ENCODE results near the gene MPG.

DNA sequence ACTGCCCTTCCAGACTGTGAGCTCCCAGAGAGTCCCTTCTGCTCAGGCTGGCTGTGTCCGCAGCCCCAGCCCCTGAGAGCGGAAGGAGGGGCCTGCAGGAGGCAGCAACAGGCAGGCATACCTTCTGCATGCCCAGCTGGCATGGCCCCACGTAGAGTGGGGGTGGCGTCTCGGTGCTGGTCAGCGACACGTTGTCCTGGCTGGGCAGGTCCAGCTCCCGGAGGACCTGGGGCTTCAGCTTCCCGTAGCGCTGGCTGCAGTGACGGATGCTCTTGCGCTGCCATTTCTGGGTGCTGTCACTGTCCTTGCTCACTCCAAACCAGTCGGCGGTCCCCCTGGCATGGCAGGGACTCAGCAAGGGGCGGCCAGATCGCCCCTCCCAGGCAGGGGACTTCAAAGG, 14.6 kb upstream of the MPG start:
- TF ChIP-seq CTCF (IDR thresholded peaks at IDR 0.05; ENCODE audit: low read depth, low read length, missing input control) = no peak
- no peak for TF ChIP-seq REST (IDR thresholded peaks at IDR 0.05)
- TF ChIP-seq RXRA (IDR thresholded peaks at IDR 0.05) = no peak
- TF ChIP-seq TAF1 (conservative IDR thresholded peaks at IDR 0.05) = no peak
- TF ChIP-seq RAD21 (IDR thresholded peaks at IDR 0.05) = no peak
- TF ChIP-seq, protein P1, sequence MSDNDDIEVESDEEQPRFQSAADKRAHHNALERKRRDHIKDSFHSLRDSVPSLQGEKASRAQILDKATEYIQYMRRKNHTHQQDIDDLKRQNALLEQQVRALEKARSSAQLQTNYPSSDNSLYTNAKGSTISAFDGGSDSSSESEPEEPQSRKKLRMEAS (IDR thresholded peaks at IDR 0.05) = no peak
- TF ChIP-seq ATF3 (IDR thresholded peaks at IDR 0.05) = no peak
- TF ChIP-seq EGR1 (IDR thresholded peaks at IDR 0.05; ENCODE audit: low read depth in 2 of 2) = no peak
- TF ChIP-seq HNF4A (conservative IDR thresholded peaks at IDR 0.05) = no peak
- no peak for TF ChIP-seq FOXA1 (IDR thresholded peaks at IDR 0.05)
- TF ChIP-seq SP1 (IDR thresholded peaks at IDR 0.05) = no peak
- no peak for TF ChIP-seq JUND (IDR thresholded peaks at IDR 0.05)

Data from liver (tissue), 3 donors.